GM18907 (cell line): ENCODE data around the gene CCDC195.

Source experiments
- ATAC-seq: cut with Tn5 transposase; IDR thresholded peaks from one replicate; pipeline ENCODE4 v1.9.1; 2021; ENCODE audit warnings: mild to moderate bottlenecking, moderate library complexity; ENCODE audit not compliant: unreplicated experiment

CCDC195 gene, protein sequence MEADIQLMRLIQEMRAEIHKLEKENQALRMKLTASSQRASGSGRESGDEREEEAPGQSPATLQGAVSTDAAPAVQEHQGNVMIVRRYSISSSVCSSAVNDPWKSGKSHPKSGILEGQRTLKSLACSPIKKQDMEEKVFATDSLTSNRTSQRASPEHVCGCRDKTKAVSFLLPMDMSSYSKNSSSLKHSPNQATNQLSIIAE

DNA sequence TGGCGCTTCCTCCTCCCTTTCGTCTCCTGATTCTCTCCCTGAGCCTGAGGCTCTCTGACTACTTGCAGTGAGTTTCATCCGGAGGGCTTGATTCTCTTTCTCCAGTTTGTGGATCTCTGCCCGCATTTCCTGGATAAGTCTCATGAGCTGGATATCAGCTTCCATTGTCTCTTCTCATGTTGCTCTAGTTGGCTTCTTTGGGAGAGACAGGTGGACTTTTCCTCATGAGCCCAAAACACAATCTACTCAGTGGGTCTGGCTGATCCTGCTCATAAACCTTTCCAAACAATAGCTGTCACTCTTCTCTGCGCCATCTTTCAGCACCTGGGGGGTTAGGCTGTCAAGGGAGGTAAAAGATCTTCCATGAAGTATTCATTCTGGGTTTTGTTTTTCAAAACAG lies at the start of gene CCDC195:
Gene CCDC195 (minus strand): TSS at position 165 of the 400 bp plus-strand sequence. CDS start 0 bp downstream, at position 165.
- no peak for ATAC-seq

DNA sequence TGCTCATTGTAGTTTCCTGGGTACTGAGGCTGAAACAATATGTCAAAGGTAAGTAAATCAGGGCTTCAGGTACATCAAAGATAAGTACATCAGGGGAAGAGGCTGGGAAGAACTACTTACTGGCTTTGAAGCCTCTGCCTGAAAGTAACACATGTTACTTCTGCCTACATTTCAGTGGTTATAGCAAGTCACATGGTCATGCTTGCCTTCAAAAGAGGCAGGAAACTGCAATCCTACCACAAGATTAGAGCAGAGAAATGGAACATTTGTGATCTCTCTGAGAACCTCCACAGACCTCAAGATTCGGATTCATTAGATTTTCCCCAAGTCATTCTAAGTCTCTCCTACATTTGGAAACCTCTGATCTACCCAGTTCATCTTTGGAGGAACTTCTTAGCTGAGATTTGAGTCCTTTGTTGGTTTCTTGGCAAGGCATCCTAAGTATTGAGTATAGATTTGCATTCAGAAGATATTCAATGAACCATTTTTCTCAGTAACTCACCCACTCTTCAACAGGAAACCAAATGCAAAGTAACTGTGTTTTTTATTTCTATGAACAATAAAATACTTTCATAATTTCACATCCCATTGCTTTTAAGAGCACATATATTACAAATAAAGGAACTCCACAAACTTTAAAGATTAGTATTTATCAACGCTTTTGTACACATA lies 48.5 kb upstream of the CCDC195 start:
- peak; percentile 72 for ATAC-seq

DNA sequence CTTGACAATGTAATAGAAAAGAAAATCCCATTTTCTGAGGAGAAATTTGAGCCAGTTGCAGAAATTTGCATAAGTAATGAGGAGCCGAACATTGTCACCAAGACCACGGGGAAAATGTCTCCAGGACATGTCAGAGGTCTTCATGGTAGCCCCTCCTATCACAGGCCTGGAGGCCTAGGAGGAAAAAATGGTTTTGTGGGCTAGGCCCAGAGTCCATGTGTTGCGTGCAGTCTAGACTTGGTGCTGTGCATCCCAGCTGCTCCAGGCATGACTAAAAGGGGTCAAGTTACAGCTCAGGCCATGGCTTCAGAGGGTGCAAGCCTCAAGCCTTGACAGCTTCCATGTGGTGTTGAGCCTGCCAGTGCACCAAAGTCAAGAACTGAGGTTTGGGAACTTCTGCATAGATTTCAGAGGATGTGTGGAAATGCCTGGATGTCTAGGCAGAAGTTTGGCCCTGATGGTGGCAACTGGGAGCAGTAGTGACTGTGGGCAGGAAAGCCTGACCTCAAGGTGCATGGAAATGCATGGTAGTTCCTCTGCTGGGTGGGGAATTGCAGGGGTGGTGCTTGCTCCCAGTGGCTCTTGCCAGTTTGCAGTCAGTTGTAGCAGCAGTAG lies 41.9 kb upstream of the CCDC195 start:
- no peak for ATAC-seq

DNA sequence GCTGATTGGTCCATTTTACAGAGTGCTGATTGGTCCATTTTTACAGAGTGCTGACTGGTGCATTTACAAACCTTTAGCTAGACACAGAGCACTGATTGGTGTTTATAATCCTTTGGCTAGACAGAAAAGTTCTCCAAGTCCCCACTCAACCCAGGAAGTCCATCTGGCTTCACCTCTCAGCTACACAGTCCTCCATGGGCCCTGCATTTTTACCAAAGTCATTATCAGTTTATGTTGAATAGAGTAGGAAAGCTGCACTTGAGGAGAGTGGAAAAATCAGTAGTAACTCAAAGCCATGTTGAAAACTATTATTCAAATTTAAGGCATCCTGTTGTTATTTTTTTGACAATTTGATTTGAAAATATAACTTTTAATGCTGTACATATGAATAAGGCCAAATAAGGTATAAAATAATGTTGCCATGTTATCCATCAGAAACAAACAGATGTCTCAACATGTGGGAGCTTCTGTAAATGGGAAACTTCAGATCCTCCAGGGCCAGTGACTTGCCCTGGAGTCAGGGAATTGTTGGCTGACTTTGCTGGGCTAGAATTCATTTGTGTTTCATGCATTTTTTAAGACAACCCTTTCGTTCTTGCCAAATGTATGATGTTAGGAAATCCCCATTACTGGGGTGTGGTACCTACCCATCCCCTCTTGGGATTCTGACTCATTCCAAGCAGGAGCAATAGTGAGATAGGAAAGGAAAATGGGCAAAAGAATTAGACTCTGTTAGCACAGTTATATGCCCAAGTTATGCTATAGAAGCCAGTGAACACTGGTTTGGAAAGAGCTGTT lies 37.8 kb upstream of the CCDC195 start:
- ATAC-seq = no peak

DNA sequence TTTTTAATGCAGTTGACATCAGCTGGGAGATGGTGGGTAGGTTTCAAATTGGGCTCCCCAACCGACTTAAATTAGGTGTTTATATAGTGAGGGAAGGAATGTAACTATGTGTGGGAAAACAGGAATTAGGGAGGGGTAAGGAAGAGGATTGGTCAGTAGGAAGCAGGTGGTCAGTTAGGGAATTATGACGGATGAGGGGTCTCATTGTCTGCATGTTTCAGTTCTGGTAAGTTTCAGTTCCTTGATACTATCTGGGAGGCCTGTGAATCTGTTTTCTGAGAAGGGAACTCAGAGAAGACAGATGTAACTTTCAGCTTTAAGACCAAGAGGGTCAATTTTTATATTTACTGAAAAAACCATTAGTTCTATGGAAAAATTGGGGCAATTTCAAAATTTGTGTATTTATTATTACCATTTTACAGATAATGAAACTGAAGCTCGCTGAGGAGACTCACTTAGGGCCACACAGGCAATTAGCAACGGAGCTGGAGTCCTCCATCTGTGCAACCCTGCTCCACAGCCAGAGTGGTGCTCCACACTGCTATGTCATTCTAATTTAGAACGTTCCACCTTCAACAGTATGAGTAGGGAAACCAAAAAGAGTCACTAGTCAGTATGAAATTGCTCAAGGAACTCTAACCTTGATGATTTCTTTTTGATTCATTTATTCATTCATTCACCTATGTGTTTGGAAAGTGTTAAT lies 36.0 kb upstream of the CCDC195 start:
- peak; percentile 69 for ATAC-seq

DNA sequence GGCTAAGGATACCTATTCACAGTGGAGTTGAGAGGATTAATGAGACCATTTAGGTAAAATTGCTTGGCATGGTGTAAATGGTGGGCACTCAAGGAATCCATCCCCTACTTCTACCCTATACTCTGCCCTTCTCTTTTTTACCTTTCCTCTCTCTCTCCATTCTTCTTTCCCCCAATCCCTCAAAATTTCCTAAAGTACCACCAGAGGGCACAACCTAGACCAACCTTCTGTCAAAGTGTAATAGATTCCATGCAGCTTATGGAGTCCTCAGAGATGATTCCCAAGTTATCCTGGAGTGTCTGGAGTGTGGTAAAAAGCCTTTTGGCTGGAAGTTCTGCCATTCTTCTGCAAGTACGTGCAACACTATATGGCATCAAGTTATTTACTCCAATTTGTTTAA lies 33.0 kb upstream of the CCDC195 start:
- ATAC-seq = no peak

DNA sequence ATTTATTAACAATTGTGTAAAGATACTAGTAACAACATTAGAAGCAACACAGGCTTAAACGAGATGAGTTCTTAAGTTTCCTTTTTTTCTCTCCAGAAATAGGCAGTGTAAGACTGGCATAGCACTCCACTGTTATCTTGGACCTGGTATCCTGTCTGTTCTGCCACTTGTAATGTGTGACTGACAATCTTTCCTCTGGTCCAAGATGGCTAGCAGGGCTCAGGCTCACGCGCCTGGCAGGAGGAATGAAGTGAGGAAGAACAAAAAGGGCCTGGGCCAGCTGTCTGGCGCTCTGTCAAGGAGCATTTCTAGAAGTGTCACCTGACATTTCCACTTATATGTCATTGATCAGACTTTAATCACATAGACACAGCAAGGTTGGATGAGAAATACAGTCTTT lies 31.6 kb upstream of the CCDC195 start:
- no peak for ATAC-seq

DNA sequence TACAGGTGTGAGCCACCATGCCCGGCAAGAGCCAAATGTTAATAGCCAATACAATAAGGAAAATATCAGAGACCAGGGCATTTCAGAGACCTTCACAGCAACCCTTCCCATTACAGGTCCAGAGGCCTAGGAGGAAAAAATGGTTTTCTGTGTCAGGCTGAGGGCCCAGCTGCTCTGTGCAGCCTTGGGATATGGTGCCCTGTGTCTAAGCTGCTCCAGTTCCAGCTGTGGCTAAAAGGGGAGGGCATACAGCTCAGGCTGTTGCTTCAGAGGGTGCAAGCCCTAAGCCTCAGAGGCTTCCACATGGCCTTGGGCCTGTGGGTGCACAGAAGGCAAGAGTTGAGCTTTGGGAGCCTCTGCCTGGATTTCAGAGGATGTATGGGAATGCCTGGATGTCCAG lies 20.1 kb upstream of the CCDC195 start:
- no peak for ATAC-seq

DNA sequence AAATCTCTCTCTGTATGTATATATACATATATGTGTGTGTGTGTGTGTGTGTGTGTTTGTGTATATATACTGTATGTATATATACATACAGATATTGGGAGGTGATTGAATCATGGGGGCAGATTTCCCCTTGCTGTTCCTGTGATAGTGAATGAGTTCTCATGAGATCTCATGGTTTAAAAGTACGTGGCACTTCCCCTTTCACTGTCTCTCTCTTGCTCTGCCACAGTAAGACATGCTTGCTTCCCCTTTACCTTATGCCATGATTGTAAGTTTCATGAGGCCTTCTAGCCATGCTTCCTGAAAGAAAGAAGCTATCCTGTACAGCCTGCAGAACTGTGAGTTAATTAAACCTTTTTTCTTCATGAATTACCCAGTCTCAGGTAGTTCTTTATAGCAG lies 18.8 kb upstream of the CCDC195 start:
- ATAC-seq = no peak

DNA sequence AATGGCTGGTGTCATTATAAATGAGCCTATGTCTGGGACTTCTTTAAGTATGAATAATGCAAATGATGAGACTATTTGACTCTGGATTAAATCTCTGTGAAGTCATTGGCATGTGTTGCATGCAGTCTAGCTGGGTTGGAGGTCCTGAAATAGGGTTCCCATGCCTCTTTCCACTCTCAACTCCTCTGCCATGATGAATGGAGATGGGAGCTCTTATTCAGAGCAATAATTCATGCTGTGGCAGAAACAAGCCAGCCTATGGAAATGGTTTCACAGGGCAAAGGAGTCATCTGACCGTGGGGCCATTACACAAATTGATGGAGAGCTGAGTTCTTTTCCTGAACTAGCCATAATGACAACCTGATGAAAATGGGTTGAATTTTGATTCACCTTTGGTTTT lies 15.5 kb upstream of the CCDC195 start:
- no peak for ATAC-seq

DNA sequence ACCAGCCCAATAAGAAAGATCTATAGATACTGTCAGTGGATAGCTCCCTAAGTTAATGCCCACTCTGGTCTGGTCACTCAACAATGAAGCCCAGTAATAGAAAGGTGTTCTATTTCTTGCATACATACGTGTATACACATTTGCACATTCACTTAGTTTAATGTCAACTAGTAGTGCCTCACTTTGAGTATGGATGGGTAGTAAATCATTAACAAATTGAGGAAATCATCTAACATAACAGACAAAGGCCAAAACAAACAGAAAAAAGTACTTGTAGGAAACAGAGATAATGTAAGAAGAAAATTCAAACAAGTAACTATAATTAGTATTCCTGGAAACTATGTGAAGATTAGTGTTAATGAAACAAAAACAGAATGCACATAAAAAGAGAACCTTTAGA lies 13.3 kb upstream of the CCDC195 start:
- no peak for ATAC-seq

DNA sequence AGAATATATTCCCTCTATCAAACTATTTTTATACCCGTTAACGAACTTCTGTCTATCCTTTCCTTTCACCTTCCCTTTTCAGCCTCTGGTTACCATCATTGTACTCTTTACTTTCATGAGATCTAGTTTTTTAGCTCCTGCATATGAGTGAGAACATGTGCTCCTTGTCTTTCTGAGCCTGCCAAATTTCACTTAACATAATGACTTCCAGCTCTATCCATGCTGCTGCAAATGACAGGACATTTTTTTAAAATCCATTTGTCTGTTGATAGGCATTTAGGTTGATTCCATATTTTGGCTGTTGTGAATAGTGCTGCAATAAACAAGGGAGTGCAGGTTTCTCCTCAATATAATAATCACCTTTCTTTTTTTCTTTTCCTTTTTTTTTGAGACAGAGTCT lies 8.2 kb upstream of the CCDC195 start:
- no peak for ATAC-seq

DNA sequence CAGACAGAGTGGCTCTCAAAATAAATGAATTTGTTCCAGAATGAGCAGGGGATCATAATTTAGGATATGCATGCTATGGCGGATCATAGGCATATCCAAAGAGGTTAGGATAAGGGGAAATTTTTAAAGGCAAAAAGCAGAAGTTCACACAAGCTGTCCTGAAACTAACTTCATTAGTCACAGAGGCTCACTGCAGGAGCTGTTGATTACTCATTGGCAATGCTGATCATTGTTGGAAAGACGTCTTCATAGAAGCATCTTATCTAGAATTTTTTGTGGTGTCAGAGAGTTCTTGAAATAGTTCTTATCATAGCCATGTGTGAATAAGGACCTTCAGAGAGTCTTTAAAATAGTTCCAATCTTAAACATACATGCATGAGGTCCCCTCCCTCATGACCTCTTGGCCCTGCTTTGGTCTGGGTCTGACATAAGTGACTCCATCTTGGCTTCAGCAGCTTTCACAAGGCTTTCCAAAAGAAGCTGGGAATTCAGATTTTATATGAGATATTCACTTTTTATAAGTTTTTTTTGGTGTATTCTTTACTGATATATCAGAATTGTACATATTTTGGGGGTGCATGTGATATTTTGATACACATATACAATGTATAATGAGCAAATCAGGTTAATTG lies 7.5 kb upstream of the CCDC195 start:
- ATAC-seq = peak; percentile 59

DNA sequence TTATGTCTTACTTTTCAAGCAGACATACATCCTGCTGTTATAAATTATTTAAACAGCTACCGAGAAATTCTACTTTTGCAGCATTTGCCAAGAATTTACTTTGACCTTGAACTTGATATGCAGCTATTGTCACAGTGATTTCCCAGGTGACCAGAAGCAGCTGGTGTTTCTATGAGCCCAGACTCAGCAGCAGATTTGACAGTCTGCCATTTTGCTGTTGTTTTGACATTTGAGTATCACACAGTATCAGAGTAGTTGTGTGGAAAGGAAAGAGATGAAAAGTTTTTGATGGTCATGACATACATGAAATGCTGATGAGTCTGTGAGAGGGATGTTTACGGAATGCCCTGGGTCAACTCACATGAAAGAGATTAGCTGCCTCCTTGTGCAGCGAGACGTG lies 6.6 kb upstream of the CCDC195 start:
- ATAC-seq = no peak

DNA sequence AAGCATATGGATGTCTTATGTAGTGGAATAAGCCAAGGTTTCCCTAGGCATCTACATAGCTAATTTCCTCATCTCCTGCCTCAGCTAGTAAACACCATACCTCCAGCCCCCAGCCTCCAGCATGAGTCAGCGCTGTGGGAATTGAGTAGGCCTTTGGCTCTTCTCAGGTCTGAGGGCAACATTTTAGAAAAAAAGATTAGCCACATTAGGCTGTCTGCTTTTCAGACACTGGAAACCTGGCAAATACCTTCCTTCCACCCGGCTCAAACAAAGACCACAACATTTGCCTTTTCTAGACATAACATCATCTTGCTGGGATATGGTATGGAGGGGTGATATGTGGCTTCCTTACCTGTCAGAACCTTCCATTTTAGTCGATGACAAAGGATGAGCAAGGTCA lies 6.1 kb upstream of the CCDC195 start:
- ATAC-seq = no peak

DNA sequence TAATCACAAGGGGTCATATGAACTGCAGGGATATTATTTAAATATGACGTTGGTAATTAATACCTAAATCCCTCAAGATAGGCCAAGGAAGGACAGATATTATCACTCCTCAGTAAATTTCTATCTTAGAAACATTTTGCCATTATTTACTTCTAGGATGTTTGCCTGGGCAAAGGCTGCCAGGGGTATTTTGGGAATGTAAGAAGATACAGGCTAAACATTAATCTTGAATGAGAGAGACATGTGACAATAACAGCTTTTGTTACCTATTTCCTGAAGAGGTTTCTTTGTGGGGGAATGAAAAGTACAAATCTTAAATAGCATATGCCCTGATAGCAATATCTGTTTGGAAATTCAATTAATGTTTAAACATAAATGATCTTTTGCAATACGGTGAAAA lies 756 bp upstream of the CCDC195 start:
- ATAC-seq = no peak

DNA sequence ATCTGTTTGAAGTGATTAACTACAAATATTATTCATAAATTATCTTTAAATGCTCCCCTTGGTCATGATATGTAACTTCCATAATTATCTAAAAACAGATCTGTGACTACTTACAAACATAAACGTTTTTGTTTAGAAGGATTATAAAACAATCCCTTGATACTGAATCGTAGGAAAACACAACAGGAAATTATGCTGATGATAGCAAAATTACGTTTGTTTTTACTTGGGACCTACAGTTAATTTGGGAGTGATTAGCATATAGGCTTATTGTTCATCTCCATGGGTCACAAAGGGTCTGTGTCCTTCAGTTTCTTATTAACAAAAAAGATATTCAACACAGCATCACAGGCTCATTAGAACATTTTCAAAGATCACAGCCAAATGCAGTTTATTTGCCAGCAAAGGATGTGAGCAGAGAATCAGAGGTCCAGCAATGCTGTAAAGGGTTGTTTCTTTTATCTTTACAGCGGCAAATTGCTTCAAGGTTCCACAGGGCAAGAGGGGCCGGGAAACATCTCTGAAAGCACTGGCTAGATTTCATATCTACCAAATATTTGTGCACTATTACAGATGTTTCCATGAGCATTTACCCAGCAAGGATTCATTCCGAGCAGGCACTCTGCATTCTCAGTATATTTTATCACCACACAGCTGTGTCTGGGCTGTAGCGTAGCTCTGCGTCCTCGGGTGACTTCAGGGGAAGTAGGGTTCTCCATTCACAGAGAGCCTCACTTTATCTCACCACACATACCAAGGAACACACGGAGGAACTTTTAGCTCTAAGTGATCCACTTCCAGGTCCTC lies 4.1 kb downstream of the CCDC195 start:
- no peak for ATAC-seq

DNA sequence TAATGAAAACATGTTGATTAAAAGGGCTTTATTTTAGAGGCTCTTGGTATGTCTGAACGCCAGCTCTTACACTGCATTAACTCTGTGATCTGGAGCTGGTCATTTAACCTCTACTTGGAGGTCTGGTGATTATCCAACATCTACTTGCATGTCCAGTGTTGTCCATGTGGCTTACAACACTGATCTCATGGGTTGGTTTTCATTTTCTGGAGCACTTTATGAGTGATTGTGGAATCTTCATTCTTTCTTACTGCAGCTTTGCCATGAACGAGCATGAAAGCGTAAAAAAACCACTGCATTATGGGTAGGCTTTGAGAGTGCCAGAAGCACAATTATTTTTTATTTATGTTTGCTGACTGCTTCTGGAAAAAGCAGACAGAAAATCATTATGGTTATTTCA lies 4.8 kb downstream of the CCDC195 start:
- no peak for ATAC-seq

DNA sequence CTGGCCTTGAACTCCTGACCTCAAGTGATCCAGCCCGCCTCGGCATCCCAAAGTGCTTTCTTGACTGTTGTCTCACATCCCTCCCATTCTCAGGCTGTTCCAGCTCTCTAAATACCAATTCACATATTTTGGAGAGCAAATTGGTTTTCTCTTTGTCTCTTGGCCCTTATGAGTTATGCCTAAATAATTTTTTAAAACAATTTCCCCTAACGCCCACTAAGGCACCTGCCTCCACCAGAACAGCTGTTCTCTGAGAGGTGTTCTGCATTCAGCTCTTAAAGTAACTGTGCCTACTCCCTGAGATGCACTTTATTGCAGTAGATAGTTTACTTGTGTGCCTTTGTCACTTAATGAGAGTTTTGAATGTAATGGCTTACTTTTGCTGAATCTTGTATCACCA lies 6.9 kb downstream of the CCDC195 start:
- no peak for ATAC-seq

DNA sequence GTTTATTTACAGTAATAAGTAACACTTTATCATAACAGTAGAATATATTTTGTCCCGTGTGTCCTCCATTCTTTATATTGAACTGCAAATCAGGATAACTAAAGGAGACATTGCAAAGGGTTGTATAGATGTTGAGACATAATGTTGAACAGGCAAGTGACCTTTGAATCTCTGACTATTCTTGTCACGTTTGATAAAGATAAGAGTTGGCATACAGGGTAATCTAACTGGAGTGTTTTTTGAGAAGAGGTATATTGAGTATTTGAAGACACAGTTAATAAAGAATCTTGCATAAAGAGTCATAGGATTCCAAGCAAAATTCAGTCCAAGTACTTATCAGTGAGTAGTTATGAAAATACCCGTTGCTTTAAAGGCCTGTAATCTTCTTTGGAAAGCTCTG lies 21.7 kb downstream of the CCDC195 start:
- no peak for ATAC-seq
